ENCODE measurements around the gene SVEP1. TPM values are rescaled to one million over a fixed set of nuclear protein-coding genes. Genes with fewer than 3 reads are reported as not detected.

SVEP1 gene
- total RNA-seq, 2 experiments from 2014 or later: not detected

DNA sequence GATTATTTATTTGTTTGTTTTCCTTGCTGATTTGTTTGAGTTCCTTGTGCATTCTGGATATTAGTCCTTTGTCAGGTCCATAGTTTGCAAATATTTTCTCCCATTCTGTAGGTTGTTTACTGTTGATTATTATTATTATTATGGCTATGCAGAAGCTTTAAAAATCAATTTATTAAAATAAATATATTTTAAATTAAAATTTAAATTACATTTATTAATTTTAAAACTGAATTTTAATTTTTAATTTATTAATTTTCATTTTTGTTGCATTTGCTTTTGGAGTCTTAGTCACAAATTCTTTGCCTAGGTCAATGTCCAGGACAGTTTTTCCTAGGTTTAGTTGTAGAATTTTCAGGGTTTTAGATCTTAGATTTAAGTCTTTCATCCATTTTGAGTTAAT is 50.9 kb downstream of the SVEP1 start:
- no peaks in the 10 kb centered on the region for H3K27me3 Mint-ChIP-seq
- H3K36me3 Mint-ChIP-seq (ENCODE audit: low read depth): no peaks in the 10 kb centered on the region
- intact Hi-C loops (cut with DNase I, micrococcal nuclease): no loop called here
- no peaks in the 10 kb centered on the region for H3K36me3 ChIP-seq (ENCODE audit: insufficient read depth, low read length)
- H3K9me3 ChIP-seq (ENCODE audit: control insufficient read depth in 1 of 2, insufficient read depth in 1 of 2, low read length in 2 of 2): no peaks in the 10 kb centered on the region
- H3K4me3 ChIP-seq (ENCODE audit: low read length): no peak overlapping the region
- no peak overlapping the region for H3K4me3 Mint-ChIP-seq
- no peaks in the 10 kb centered on the region for H3K4me1 ChIP-seq (ENCODE audit: insufficient read depth, low read length)
- ATAC-seq (ENCODE audit: poor library complexity) (no peak), DNase-seq (no peak)
- ChIA-PET CTCF (no interaction called here), POLR2A (no interaction called here)
- TF ChIP-seq, protein P1, sequence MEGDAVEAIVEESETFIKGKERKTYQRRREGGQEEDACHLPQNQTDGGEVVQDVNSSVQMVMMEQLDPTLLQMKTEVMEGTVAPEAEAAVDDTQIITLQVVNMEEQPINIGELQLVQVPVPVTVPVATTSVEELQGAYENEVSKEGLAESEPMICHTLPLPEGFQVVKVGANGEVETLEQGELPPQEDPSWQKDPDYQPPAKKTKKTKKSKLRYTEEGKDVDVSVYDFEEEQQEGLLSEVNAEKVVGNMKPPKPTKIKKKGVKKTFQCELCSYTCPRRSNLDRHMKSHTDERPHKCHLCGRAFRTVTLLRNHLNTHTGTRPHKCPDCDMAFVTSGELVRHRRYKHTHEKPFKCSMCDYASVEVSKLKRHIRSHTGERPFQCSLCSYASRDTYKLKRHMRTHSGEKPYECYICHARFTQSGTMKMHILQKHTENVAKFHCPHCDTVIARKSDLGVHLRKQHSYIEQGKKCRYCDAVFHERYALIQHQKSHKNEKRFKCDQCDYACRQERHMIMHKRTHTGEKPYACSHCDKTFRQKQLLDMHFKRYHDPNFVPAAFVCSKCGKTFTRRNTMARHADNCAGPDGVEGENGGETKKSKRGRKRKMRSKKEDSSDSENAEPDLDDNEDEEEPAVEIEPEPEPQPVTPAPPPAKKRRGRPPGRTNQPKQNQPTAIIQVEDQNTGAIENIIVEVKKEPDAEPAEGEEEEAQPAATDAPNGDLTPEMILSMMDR (IDR thresholded peaks at IDR 0.05): no peak
- no peak overlapping the region for H3K27ac ChIP-seq (ENCODE audit: low read depth in 1 of 2, low read length in 2 of 2)
- no peaks in the 10 kb centered on the region for H3K27me3 ChIP-seq (ENCODE audit: control insufficient read depth in 1 of 2, insufficient read depth in 2 of 2, low read length in 2 of 2)
- H3K4me1 Mint-ChIP-seq (ENCODE audit: low read depth): no peaks in the 10 kb centered on the region
- no peak overlapping the region for H3K27ac Mint-ChIP-seq
- H3K9me3 Mint-ChIP-seq: no peaks in the 10 kb centered on the region

DNA sequence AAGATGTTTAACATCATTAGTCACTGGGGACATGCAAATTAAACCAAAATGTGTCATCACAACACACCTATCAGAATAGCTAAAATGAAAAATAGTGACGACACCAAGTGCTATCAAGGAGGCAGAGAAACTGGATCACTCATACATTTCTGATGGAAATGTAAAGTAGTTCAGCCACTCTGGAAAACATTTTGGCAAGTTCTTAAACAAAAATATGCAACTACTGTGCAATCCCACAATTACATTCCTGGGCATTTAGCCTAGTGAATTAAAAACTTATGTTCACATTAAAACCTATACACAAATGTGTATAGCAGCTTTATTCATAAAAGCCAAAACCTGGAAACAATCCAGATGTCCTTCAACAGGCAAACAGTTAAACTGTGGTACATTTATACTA is 53.1 kb downstream of the SVEP1 start:
- TF ChIP-seq, protein P1 (IDR thresholded peaks at IDR 0.05): no peak
- H3K4me1 Mint-ChIP-seq (ENCODE audit: low read depth): no peaks in the 10 kb centered on the region
- CTCF ChIA-PET: no interaction called here
- DNase-seq: no peak
- Histone ChIP-seq H3K27me3 (ENCODE audit: control insufficient read depth in 1 of 2, insufficient read depth in 2 of 2, low read length in 2 of 2) (no peaks in the 10 kb centered on the region), H3K9me3 (ENCODE audit: control insufficient read depth in 1 of 2, insufficient read depth in 1 of 2, low read length in 2 of 2) (no peaks in the 10 kb centered on the region), H3K4me3 (ENCODE audit: low read length) (no peak overlapping the region), H3K36me3 (ENCODE audit: insufficient read depth, low read length) (no peaks in the 10 kb centered on the region), H3K27ac (ENCODE audit: low read depth in 1 of 2, low read length in 2 of 2) (no peak overlapping the region), H3K4me1 (ENCODE audit: insufficient read depth, low read length) (no peaks in the 10 kb centered on the region)
- no peak overlapping the region for H3K4me3 Mint-ChIP-seq
- no peaks in the 10 kb centered on the region for H3K27me3 Mint-ChIP-seq
- POLR2A ChIA-PET: no interaction called here
- H3K36me3 Mint-ChIP-seq (ENCODE audit: low read depth): no peaks in the 10 kb centered on the region
- no peaks in the 10 kb centered on the region for H3K9me3 Mint-ChIP-seq
- intact Hi-C loops (cut with DNase I, micrococcal nuclease): no loop called here
- H3K27ac Mint-ChIP-seq: no peak overlapping the region
- ATAC-seq (ENCODE audit: poor library complexity): no peak

DNA sequence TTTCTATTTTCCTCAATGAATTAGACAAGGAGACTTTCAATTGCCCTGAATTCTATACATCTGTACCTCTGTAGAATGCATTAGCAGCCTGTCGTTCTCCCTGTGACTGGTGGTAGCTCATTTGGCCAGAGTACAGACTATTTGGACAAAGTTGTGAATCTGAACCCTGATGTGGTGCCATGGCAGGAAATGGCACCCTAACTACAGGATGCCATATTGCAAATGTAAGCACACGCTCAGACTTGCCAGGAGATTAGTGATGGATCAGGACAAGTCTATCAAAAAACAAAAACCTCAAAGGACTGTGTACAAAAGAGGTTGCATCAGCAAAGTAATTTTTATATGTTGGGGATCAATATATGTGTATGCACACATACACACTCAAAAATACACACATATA is 58.3 kb downstream of the SVEP1 start:
- CTCF ChIA-PET: no interaction called here
- H3K27me3 ChIP-seq (ENCODE audit: control insufficient read depth in 1 of 2, insufficient read depth in 2 of 2, low read length in 2 of 2): no peaks in the 10 kb centered on the region
- H3K4me3 ChIP-seq (ENCODE audit: low read length): no peak overlapping the region
- no peaks in the 10 kb centered on the region for H3K36me3 Mint-ChIP-seq (ENCODE audit: low read depth)
- H3K4me3 Mint-ChIP-seq: no peak overlapping the region
- H3K4me1 Mint-ChIP-seq (ENCODE audit: low read depth): no peaks in the 10 kb centered on the region
- no peaks in the 10 kb centered on the region for H3K9me3 Mint-ChIP-seq
- no peaks in the 10 kb centered on the region for H3K9me3 ChIP-seq (ENCODE audit: control insufficient read depth in 1 of 2, insufficient read depth in 1 of 2, low read length in 2 of 2)
- ATAC-seq (ENCODE audit: poor library complexity): no peak
- H3K27ac ChIP-seq (ENCODE audit: low read depth in 1 of 2, low read length in 2 of 2): no peak overlapping the region
- POLR2A ChIA-PET: no interaction called here
- intact Hi-C loops (cut with DNase I, micrococcal nuclease): no loop called here
- TF ChIP-seq, protein P1 (IDR thresholded peaks at IDR 0.05): no peak
- DNase-seq: no peak
- H3K4me1 ChIP-seq (ENCODE audit: insufficient read depth, low read length): no peaks in the 10 kb centered on the region
- H3K27ac Mint-ChIP-seq: no peak overlapping the region
- H3K27me3 Mint-ChIP-seq: no peaks in the 10 kb centered on the region
- H3K36me3 ChIP-seq (ENCODE audit: insufficient read depth, low read length): no peaks in the 10 kb centered on the region

All from CD4-positive, alpha-beta T cell (primary cell).